ENCODE results near the gene SNTG2. TPM values are rescaled to one million over a fixed set of nuclear protein-coding genes. Genes with fewer than 3 reads are reported as not detected.

SNTG2 gene
- total and polyA plus RNA-seq, 2 donors (not counting 3 experiments of a cell fraction or from before 2014, with no cell fraction given): not detected

DNA sequence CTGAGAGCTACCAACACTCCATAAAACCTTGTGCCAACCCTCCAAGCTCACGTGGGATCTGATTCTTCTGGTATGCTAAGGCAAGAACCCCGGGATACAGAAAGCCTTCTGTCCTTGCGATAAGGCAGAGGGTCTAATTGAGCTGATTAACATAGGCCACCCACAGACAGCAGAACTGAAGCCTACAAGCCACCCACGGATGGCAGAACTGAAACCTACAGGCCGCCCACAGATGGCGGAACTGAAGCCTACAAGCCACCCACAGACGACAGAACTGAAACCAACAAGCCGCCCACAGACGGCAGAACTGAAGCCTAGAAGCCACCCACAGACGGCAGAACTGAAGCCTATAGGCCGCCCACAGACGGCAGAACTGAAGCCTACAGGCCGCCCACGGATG is 216.3 kb downstream of the SNTG2 start:
- Histone ChIP-seq H3K27me3 (ENCODE audit: control insufficient read depth in 2 of 2, insufficient read depth in 2 of 2, low read length in 2 of 2) (no peaks in the 10 kb centered on the region), H3K9ac (replicated peaks; ENCODE audit: extremely low read depth, insufficient read depth, low read length) (no peak overlapping the region), H3K79me2 (ENCODE audit: control insufficient read depth, insufficient read depth, low read length) (no peaks in the 10 kb centered on the region), H3K9me3 (replicated peaks; ENCODE audit: control insufficient read depth, insufficient read depth, low read length) (peaks cover 4% of the 10 kb centered on the region), H2AFZ (ENCODE audit: low read depth, low read length) (no peak overlapping the region), H3K4me3 (replicated peaks in 1 of 3; ENCODE audit: insufficient read depth in 1 of 3, low read depth in 1 of 3, low read length in 3 of 3) (no peak overlapping the region), H4K20me1 (replicated peaks; ENCODE audit: control insufficient read depth, extremely low read depth, insufficient read depth, low read length) (no peaks in the 10 kb centered on the region), H3K9me1 (replicated peaks; ENCODE audit: control insufficient read depth, extremely low read depth, insufficient read depth, low read length) (no peaks in the 10 kb centered on the region), H3K36me3 (ENCODE audit: control insufficient read depth in 2 of 2, extremely low read depth in 1 of 2, insufficient read depth in 2 of 2, low read length in 2 of 2) (no peaks in the 10 kb centered on the region), H3K4me1 (ENCODE audit: control insufficient read depth, extremely low read depth, insufficient read depth, low read length) (no peaks in the 10 kb centered on the region), H3K27ac (ENCODE audit: insufficient read depth, low read depth, low read length) (no peak overlapping the region), H3K4me2 (ENCODE audit: insufficient read depth, low read length) (no peak overlapping the region)
- TF ChIP-seq POLR2A (IDR thresholded peaks at IDR 0.05; ENCODE audit: low read depth, low read length): no peak
- TF ChIP-seq FOS (IDR thresholded peaks at IDR 0.05; ENCODE audit: borderline replicate concordance, insufficient read depth, low read length): no peak
- TF ChIP-seq, protein P1, sequence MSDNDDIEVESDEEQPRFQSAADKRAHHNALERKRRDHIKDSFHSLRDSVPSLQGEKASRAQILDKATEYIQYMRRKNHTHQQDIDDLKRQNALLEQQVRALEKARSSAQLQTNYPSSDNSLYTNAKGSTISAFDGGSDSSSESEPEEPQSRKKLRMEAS (IDR thresholded peaks at IDR 0.05; ENCODE audit: insufficient read depth, insufficient read length): no peak
- TF ChIP-seq MYC (IDR thresholded peaks at IDR 0.05; ENCODE audit: low read depth, low read length): no peak
- no peak for TF ChIP-seq EZH2 (IDR thresholded peaks at IDR 0.05; ENCODE audit: borderline replicate concordance, low read depth, low read length, severe bottlenecking)
- no peak for TF ChIP-seq POLR2AphosphoS5 (IDR thresholded peaks at IDR 0.05; ENCODE audit: insufficient read depth, low read depth, low read length)
- ChIA-PET CTCF (no interaction called here), POLR2A (no interaction called here)
- dilution Hi-C loops (cut with MboI; ENCODE audit: extremely low pct_ligation_motif_present, low sequenced_read_pairs) (no loop called here), intact Hi-C loops (cut with micrococcal nuclease) (no loop called here)
- no peak for DNase-seq (ENCODE audit: low read depth, low spot score)
- no TSS peak for BruUV-seq (replicated peaks)
- FAIRE-seq: no peak

DNA sequence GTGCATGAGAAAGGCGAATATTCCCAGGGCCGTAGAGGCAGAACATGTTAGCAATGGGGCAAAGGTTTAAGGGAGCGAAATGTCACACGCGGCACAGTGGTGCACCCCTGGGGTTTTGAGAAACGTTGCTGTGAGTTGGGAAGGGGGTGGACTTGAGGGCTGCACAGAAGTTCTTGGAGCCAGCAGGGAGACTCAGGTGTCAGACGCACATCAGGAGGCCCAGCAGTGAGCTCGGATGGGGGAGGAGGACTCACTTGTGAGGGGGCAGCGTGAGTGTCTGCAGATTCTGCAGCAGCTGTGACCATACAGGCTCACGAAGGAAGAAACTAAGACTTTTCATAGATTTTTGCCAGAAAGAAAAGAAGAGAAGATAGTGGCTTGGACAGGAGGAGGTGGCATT is 218.2 kb downstream of the SNTG2 start:
- no peaks in the 10 kb centered on the region for H3K4me1 ChIP-seq (ENCODE audit: control insufficient read depth, extremely low read depth, insufficient read depth, low read length)
- dilution Hi-C loops (cut with MboI; ENCODE audit: extremely low pct_ligation_motif_present, low sequenced_read_pairs) (no loop called here), intact Hi-C loops (cut with micrococcal nuclease) (no loop called here)
- no peak overlapping the region for H2AFZ ChIP-seq (ENCODE audit: low read depth, low read length)
- H3K27me3 ChIP-seq (ENCODE audit: control insufficient read depth in 2 of 2, insufficient read depth in 2 of 2, low read length in 2 of 2): no peaks in the 10 kb centered on the region
- H3K4me3 ChIP-seq (replicated peaks in 1 of 3; ENCODE audit: insufficient read depth in 1 of 3, low read depth in 1 of 3, low read length in 3 of 3): no peak overlapping the region
- no peak for FAIRE-seq
- POLR2A ChIA-PET: no interaction called here
- H3K36me3 ChIP-seq (ENCODE audit: control insufficient read depth in 2 of 2, extremely low read depth in 1 of 2, insufficient read depth in 2 of 2, low read length in 2 of 2): no peaks in the 10 kb centered on the region
- DNase-seq (ENCODE audit: low read depth, low spot score): no peak
- BruUV-seq (replicated peaks): no TSS peak
- no peak overlapping the region for H3K4me2 ChIP-seq (ENCODE audit: insufficient read depth, low read length)
- CTCF ChIA-PET: no interaction called here
- H3K79me2 ChIP-seq (ENCODE audit: control insufficient read depth, insufficient read depth, low read length): no peaks in the 10 kb centered on the region
- no peaks in the 10 kb centered on the region for H3K9me1 ChIP-seq (replicated peaks; ENCODE audit: control insufficient read depth, extremely low read depth, insufficient read depth, low read length)
- H3K9me3 ChIP-seq (replicated peaks; ENCODE audit: control insufficient read depth, insufficient read depth, low read length): no peaks in the 10 kb centered on the region
- no peak overlapping the region for H3K9ac ChIP-seq (replicated peaks; ENCODE audit: extremely low read depth, insufficient read depth, low read length)
- no peak overlapping the region for H3K27ac ChIP-seq (ENCODE audit: insufficient read depth, low read depth, low read length)
- no peak for TF ChIP-seq EZH2 (IDR thresholded peaks at IDR 0.05; ENCODE audit: borderline replicate concordance, low read depth, low read length, severe bottlenecking)
- no peak for TF ChIP-seq MYC (IDR thresholded peaks at IDR 0.05; ENCODE audit: low read depth, low read length)
- no peak for TF ChIP-seq FOS (IDR thresholded peaks at IDR 0.05; ENCODE audit: borderline replicate concordance, insufficient read depth, low read length)
- TF ChIP-seq, protein P2, sequence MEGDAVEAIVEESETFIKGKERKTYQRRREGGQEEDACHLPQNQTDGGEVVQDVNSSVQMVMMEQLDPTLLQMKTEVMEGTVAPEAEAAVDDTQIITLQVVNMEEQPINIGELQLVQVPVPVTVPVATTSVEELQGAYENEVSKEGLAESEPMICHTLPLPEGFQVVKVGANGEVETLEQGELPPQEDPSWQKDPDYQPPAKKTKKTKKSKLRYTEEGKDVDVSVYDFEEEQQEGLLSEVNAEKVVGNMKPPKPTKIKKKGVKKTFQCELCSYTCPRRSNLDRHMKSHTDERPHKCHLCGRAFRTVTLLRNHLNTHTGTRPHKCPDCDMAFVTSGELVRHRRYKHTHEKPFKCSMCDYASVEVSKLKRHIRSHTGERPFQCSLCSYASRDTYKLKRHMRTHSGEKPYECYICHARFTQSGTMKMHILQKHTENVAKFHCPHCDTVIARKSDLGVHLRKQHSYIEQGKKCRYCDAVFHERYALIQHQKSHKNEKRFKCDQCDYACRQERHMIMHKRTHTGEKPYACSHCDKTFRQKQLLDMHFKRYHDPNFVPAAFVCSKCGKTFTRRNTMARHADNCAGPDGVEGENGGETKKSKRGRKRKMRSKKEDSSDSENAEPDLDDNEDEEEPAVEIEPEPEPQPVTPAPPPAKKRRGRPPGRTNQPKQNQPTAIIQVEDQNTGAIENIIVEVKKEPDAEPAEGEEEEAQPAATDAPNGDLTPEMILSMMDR (IDR thresholded peaks at IDR 0.05; ENCODE audit: extremely low read depth in 1 of 2, insufficient read depth in 1 of 2, low read depth in 1 of 2, low read length in 2 of 2): no peak
- TF ChIP-seq, protein P1 (IDR thresholded peaks at IDR 0.05; ENCODE audit: insufficient read depth, insufficient read length): no peak
- TF ChIP-seq JUN (IDR thresholded peaks at IDR 0.05; ENCODE audit: borderline replicate concordance, insufficient read depth, insufficient read length, low read depth): no peak
- no peak for TF ChIP-seq GATA2 (IDR thresholded peaks at IDR 0.05; ENCODE audit: insufficient read depth, insufficient read length, low read depth, low read length)
- TF ChIP-seq POLR2AphosphoS5 (IDR thresholded peaks at IDR 0.05; ENCODE audit: insufficient read depth, low read depth, low read length): no peak
- TF ChIP-seq POLR2A (IDR thresholded peaks at IDR 0.05; ENCODE audit: low read depth, low read length): no peak
- H4K20me1 ChIP-seq (replicated peaks; ENCODE audit: control insufficient read depth, extremely low read depth, insufficient read depth, low read length): no peaks in the 10 kb centered on the region
